ENCODE results near the gene TSPAN10. TPM values are rescaled to one million over a fixed set of nuclear protein-coding genes. Genes with fewer than 3 reads are reported as not detected.

TSPAN10 gene
- total RNA-seq, 1 experiment from 2014 or later = 1.8 TPM

DNA sequence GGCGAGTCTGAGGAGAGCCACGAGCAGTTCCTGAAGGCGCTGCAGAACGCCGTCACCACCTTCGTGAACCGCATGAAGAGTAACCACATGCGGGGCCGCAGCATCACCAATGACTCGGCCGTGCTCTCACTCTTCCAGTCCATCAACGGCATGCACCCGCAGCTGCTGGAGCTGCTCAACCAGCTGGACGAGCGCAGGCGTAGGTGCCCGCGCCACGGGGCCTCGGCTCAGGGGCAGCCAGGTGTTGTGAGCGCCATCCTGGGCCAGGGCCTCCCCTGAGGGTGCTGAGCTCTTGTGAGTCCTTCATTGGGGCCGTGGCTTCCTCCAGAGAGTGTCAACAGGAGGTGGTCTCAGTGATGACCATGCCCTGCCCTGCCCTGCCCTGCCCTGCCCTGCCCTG lies 58.8 kb downstream of the TSPAN10 start:
- H3K27me3 Mint-ChIP-seq (ENCODE audit: insufficient read depth, unreplicated experiment) = no peaks in the 10 kb centered on the region
- H3K27ac Mint-ChIP-seq (ENCODE audit: low read depth, unreplicated experiment) = no peak overlapping the region
- CTCF ChIA-PET = no interaction called here
- intact Hi-C loops (cut with micrococcal nuclease) = no loop called here
- H3K4me1 Mint-ChIP-seq (ENCODE audit: insufficient read depth, unreplicated experiment) = peaks cover 3% of the 10 kb centered on the region
- no peak overlapping the region for H3K4me3 Mint-ChIP-seq (ENCODE audit: unreplicated experiment)
- no peaks in the 10 kb centered on the region for H3K9me3 Mint-ChIP-seq (ENCODE audit: unreplicated experiment)
- POLR2A ChIA-PET = interaction anchor here (0.6 to 3.3 kb wide), 3 partner anchors 11 to 85 kb away, joined by 3 to 19 read pairs (median 5); partner anchors contain the start of genes ARL16, CCDC137, HGS and OXLD1
- H3K36me3 Mint-ChIP-seq (ENCODE audit: insufficient read depth, unreplicated experiment) = peaks cover 58% of the 10 kb centered on the region
- TF ChIP-seq, protein P1, sequence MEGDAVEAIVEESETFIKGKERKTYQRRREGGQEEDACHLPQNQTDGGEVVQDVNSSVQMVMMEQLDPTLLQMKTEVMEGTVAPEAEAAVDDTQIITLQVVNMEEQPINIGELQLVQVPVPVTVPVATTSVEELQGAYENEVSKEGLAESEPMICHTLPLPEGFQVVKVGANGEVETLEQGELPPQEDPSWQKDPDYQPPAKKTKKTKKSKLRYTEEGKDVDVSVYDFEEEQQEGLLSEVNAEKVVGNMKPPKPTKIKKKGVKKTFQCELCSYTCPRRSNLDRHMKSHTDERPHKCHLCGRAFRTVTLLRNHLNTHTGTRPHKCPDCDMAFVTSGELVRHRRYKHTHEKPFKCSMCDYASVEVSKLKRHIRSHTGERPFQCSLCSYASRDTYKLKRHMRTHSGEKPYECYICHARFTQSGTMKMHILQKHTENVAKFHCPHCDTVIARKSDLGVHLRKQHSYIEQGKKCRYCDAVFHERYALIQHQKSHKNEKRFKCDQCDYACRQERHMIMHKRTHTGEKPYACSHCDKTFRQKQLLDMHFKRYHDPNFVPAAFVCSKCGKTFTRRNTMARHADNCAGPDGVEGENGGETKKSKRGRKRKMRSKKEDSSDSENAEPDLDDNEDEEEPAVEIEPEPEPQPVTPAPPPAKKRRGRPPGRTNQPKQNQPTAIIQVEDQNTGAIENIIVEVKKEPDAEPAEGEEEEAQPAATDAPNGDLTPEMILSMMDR (IDR thresholded peaks at IDR 0.05; ENCODE audit: unreplicated experiment) = no peak
- DNase-seq (ENCODE audit: unreplicated experiment) = no peak
- no TSS peak for BruUV-seq (replicated peaks)

DNA sequence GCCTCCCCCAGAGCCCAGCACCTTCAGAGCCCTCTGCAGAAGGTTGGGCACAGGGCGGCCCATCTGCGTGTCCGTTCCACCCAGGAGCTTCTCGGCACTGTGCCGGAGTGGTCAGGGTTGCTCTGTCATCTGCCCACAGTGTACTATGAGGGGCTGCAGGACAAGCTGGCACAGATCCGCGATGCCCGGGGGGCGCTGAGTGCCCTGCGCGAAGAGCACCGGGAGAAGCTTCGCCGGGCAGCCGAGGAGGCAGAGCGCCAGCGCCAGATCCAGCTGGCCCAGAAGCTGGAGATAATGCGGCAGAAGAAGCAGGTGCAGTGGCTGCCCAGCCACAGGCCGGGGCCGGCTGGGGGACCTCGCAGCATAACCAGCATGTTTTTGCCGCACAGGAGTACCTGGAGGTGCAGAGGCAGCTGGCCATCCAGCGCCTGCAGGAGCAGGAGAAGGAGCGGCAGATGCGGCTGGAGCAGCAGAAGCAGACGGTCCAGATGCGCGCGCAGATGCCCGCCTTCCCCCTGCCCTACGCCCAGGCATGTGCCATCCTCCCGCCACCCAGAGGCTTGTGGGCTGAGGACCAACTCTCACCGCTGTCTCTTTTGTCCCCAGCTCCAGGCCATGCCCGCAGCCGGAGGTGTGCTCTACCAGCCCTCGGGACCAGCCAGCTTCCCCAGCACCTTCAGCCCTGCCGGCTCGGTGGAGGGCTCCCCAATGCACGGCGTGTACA lies 59.4 kb downstream of the TSPAN10 start:
- POLR2A ChIA-PET = interaction anchor here (0.6 to 3.3 kb wide), 3 partner anchors 12 to 85 kb away, joined by 3 to 19 read pairs (median 5); partner anchors contain the start of genes ARL16, CCDC137, HGS and OXLD1
- TF ChIP-seq, protein P1 (IDR thresholded peaks at IDR 0.05; ENCODE audit: unreplicated experiment) = no peak
- peaks cover 58% of the 10 kb centered on the region for H3K36me3 Mint-ChIP-seq (ENCODE audit: insufficient read depth, unreplicated experiment)

DNA sequence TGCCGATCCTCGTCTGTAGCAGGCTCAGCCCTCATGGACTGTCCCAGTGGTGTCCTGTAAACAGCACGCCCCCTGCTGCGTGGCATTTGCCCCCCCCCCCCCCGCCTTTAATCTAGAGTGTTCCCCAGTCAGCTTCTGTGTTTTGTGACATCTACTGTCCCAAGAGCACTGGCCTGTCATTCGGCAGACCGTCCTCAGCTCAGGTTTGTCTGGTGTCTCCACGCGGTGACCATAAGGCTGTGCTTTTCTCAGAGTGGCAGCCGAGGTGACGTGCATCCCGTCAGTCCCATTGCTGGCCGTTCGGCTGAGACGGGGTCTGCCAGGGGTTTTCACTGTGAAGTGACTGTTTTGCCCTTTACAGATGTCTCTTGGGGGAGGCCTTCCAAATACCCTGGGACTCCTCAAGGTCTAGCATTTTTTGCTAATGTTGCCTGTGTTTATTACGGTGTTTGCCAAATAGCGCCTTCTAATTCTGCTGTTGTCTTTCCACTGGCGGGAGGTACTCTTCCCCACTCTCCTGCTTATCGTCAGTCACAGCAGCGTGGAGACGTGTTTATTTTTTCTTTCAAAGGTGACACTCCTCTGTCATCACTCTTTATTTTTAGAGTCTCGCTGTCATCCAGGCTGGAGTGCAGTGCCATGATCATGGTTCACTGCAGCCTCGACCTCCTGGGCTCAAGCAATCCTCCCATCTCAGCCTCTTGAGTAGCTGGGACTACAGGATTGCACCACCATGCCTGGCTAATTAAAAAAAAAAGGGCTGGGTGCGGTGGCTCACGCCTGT lies 60.5 kb downstream of the TSPAN10 start:
- BruUV-seq (replicated peaks) = no TSS peak
- H3K27ac Mint-ChIP-seq (ENCODE audit: low read depth, unreplicated experiment) = no peak overlapping the region
- H3K4me3 Mint-ChIP-seq (ENCODE audit: unreplicated experiment) = no peak overlapping the region

More for the DNA sequence above, 59.4 kb downstream of the TSPAN10 start:
- Mint-ChIP-seq H3K27ac (ENCODE audit: low read depth, unreplicated experiment) (no peak overlapping the region), H3K27me3 (ENCODE audit: insufficient read depth, unreplicated experiment) (no peaks in the 10 kb centered on the region), H3K9me3 (ENCODE audit: unreplicated experiment) (no peaks in the 10 kb centered on the region), H3K4me3 (ENCODE audit: unreplicated experiment) (no peak overlapping the region), H3K4me1 (ENCODE audit: insufficient read depth, unreplicated experiment) (peaks cover 6% of the 10 kb centered on the region)
- BruUV-seq (replicated peaks) = TSS peak; percentile 29
- no peak for DNase-seq (ENCODE audit: unreplicated experiment)
- CTCF ChIA-PET = no interaction called here
- intact Hi-C loops (cut with micrococcal nuclease) = no loop called here

More for the DNA sequence above, 60.5 kb downstream of the TSPAN10 start:
- no peaks in the 10 kb centered on the region for H3K27me3 Mint-ChIP-seq (ENCODE audit: insufficient read depth, unreplicated experiment)
- ChIA-PET CTCF (no interaction called here), POLR2A (interaction anchor here (3.3 kb wide), 1 partner anchor 13 kb away, joined by 19 read pairs; the partner anchor contains the start of genes ARL16 and HGS)
- intact Hi-C loops (cut with micrococcal nuclease) = no loop called here
- no peaks in the 10 kb centered on the region for H3K9me3 Mint-ChIP-seq (ENCODE audit: unreplicated experiment)
- no peak for DNase-seq (ENCODE audit: unreplicated experiment)
- TF ChIP-seq, protein P1 (IDR thresholded peaks at IDR 0.05; ENCODE audit: unreplicated experiment) = no peak
- peaks cover 61% of the 10 kb centered on the region for H3K36me3 Mint-ChIP-seq (ENCODE audit: insufficient read depth, unreplicated experiment)
- peaks cover 6% of the 10 kb centered on the region for H3K4me1 Mint-ChIP-seq (ENCODE audit: insufficient read depth, unreplicated experiment)

Small RNA genes within 50 kb of the gene (microRNA-seq; reads per million reads assigned to microRNA genes)
- gene MIR6786 = 1.2 reads per million

Other genes with a start within 250 kb of the TSPAN10 start
- gene BAHCC1, start 241.7 kb upstream of the TSPAN10 start, total RNA-seq (2022) = 7.4 and 9.2 TPM in 2 replicates
- gene ACTG1, start 124.4 kb upstream of the TSPAN10 start, total RNA-seq (2022) = 1,056 and 1,461 TPM in 2 replicates
- gene FSCN2, start 108.8 kb upstream of the TSPAN10 start, total RNA-seq (2022) = 0.37 TPM in 1 of 2 replicates, not detected in the other
- gene FAAP100, start 84.8 kb upstream of the TSPAN10 start, total RNA-seq (2022) = 23.4 and 32.5 TPM in 2 replicates
- gene NPLOC4, start 84 bp upstream of the TSPAN10 start, total RNA-seq (2022) = 83.9 and 95.1 TPM in 2 replicates
- gene PDE6G, start 19.3 kb downstream of the TSPAN10 start, total RNA-seq (2022) = not detected in 2 replicates
- gene OXLD1, start 29.4 kb downstream of the TSPAN10 start, total RNA-seq (2022) = 47.6 and 54.8 TPM in 2 replicates
- 23.9 and 27.1 TPM in 2 replicates for gene CCDC137, start 29.5 kb downstream of the TSPAN10 start, total RNA-seq (2022)
- gene ARL16, start 46.6 kb downstream of the TSPAN10 start, total RNA-seq (2022) = 34.8 and 38.6 TPM in 2 replicates
- gene HGS, start 46.8 kb downstream of the TSPAN10 start, total RNA-seq (2022) = 160 and 178 TPM in 2 replicates
- 82.6 and 143 TPM in 2 replicates for gene MRPL12, start 66.2 kb downstream of the TSPAN10 start, total RNA-seq (2022)
- 5.1 and 9.5 TPM in 2 replicates for gene SLC25A10, start 75.1 kb downstream of the TSPAN10 start, total RNA-seq (2022)
- gene GCGR, start 167.0 kb downstream of the TSPAN10 start, total RNA-seq (2022) = not detected in 2 replicates
- 35.6 and 39.2 TPM in 2 replicates for gene MCRIP1, start 196.1 kb downstream of the TSPAN10 start, total RNA-seq (2022)
- gene PPP1R27, start 197.9 kb downstream of the TSPAN10 start, total RNA-seq (2022) = 0.29 TPM in 1 of 2 replicates, not detected in the other
- 894 and 1,111 TPM in 2 replicates for gene P4HB, start 223.3 kb downstream of the TSPAN10 start, total RNA-seq (2022)
- 271 and 324 TPM in 2 replicates for gene ARHGDIA, start 234.1 kb downstream of the TSPAN10 start, total RNA-seq (2022)